Caco-2 (cell line): ENCODE results near the gene FGFRL1. TPM values are rescaled to one million over a fixed set of nuclear protein-coding genes. Genes with fewer than 3 reads are reported as not detected.
"Not testable (repeated sequence)": the region's sequence is repeated elsewhere in the genome, so short reads cannot be mapped to it uniquely, and the experiment has no call there.

ENCODE experiments used
- BruUV-seq: library from RNA; stranded (reverse); fragments of 400-500 nt; replicated peaks from 2 replicates; lab custom pipeline; 2021; lab: Mats Ljungman, UMichigan
- CTCF ChIA-PET: fragments of 300-600 bp; sonication (Branson Sonifier 250); formaldehyde crosslinking; loops from one replicate; lab custom pipeline; 2022; ENCODE audit warnings: antibody characterized with exemption; lab: Charles Lee
- POLR2A ChIA-PET: fragments of 300-600 bp; sonication (Branson Sonifier 250); formaldehyde crosslinking; loops from one replicate; lab custom pipeline; 2022; ENCODE audit warnings: antibody characterized with exemption; lab: Charles Lee
- DNase-seq, 2 experiments: peaks; one replicate each; pipeline versions ENCODE4 v3.0.0 to v3.0.0-alpha.2; 2020 to 2022
- H3K27me3 ChIP-seq: replicated peaks from 2 replicates; pipeline ENCODE4 v1.6.0; 2011; ENCODE audit warnings: low read length; ENCODE audit not compliant: control insufficient read depth, insufficient read depth
- H3K36me3 ChIP-seq: 2 replicates; pipeline ENCODE4 v1.5.1; 2011; ENCODE audit warnings: low read length; ENCODE audit not compliant: control insufficient read depth, insufficient read depth
- H3K4me1 ChIP-seq: fragments of 250-450 bp; sonication (Bioruptor Pico); 2 replicates; pipeline ENCODE4 v1.5.1; 2020; ENCODE audit warnings: mild to moderate bottlenecking
- H3K4me3 ChIP-seq: 2 replicates; pipeline ENCODE4 v1.5.1; 2011; ENCODE audit warnings: low read depth, mild to moderate bottlenecking, control low read depth, low read length
- H3K9me3 ChIP-seq: fragments of 250-450 bp; sonication (Bioruptor Pico); 2 replicates; pipeline ENCODE4 v1.5.1; 2020; ENCODE audit warnings: mild to moderate bottlenecking, moderate library complexity
- H3K27ac Mint-ChIP-seq: one replicate; pipeline ENCODE4 v1.8.0; 2022; ENCODE audit warnings: mixed read lengths; ENCODE audit not compliant: unreplicated experiment
- H3K27me3 Mint-ChIP-seq: one replicate; pipeline ENCODE4 v1.8.0; 2022; ENCODE audit warnings: mixed read lengths; ENCODE audit not compliant: insufficient read depth, unreplicated experiment
- H3K36me3 Mint-ChIP-seq: one replicate; pipeline ENCODE4 v1.8.0; 2022; ENCODE audit warnings: mild to moderate bottlenecking, mixed read lengths; ENCODE audit not compliant: insufficient read depth, unreplicated experiment
- H3K4me1 Mint-ChIP-seq: one replicate; pipeline ENCODE4 v1.8.0; 2022; ENCODE audit warnings: low read depth, mixed read lengths; ENCODE audit not compliant: unreplicated experiment
- H3K4me3 Mint-ChIP-seq: one replicate; pipeline ENCODE4 v1.8.0; 2022; ENCODE audit warnings: mild to moderate bottlenecking, moderate library complexity, mixed read lengths; ENCODE audit not compliant: unreplicated experiment
- H3K9me3 Mint-ChIP-seq: one replicate; pipeline ENCODE4 v1.8.0; 2022; ENCODE audit warnings: mixed read lengths; ENCODE audit not compliant: unreplicated experiment
- CTCF ChIP-seq, 2 experiments: fragments of 200-600 bp in 1 of 2; IDR thresholded peaks; 1 replicate in 1 of 2; 2 replicates in 1 of 2; pipeline versions ENCODE4 v1.5.1 to v1.8.0; 2011 to 2022; ENCODE audit warnings: antibody characterized with exemption in 1 of 2, control low read depth in 1 of 2, inconsistent platforms in 1 of 2, low read depth in 1 of 2, low read length in 1 of 2, mild to moderate bottlenecking in 1 of 2, moderate library complexity in 1 of 2; ENCODE audit not compliant: insufficient read depth in 1 of 2, severe bottlenecking in 1 of 2, unreplicated experiment in 1 of 2
- intact Hi-C: fragments of 100-400 bp; cut with micrococcal nuclease; formaldehyde crosslinking; loops from one replicate; pipeline ENCODE4 v1.10.0; 2022; ENCODE audit not compliant: unreplicated experiment
- total RNA-seq: library from RNA; stranded (reverse); gene quantifications from 2 replicates; pipeline ENCODE4 v1.2.3, GENCODE V29; 2022

The FGFRL1 gene
- total RNA-seq, 1 experiment from 2014 or later = 26.0 TPM

GRCh38 chr4:972651-973424 is 38.6 kb upstream of the FGFRL1 start:
- Mint-ChIP-seq H3K27me3 (no peaks in the 10 kb centered on the region), H3K4me3 (peak overlapping the region; percentile 64), H3K9me3 (no peaks in the 10 kb centered on the region), H3K4me1 (no peaks in the 10 kb centered on the region), H3K27ac (no peak overlapping the region), H3K36me3 (peaks cover 11% of the 10 kb centered on the region)
- H3K27me3 ChIP-seq = no peaks in the 10 kb centered on the region
- intact Hi-C loops = loop anchor here (2.0 to 5.0 kb wide), 2 partner anchors 14 to 41 kb away; partner anchors contain the start of genes GAK, IDUA and TMEM175
- H3K9me3 ChIP-seq = no peaks in the 10 kb centered on the region; the same call in 1 of the 2 replicates
- H3K36me3 ChIP-seq = no peaks in the 10 kb centered on the region
- no TSS peak for BruUV-seq
- no peak for TF ChIP-seq CTCF (IDR thresholded peaks at IDR 0.05; ENCODE audit: insufficient read depth in 1 of 2, low read depth in 1 of 2, low read length in 1 of 2, severe bottlenecking in 1 of 2, unreplicated experiment in 1 of 2)
- DNase-seq = no peak
- peaks cover 6% of the 10 kb centered on the region; the same call in 1 of the 2 replicates for H3K4me1 ChIP-seq
- CTCF ChIA-PET = no interaction called here
- POLR2A ChIA-PET = interaction anchor here (0.6 kb wide), 1 partner anchor 14 kb away, joined by 3 read pairs; the partner anchor contains the start of gene IDUA
- H3K4me3 ChIP-seq = peak overlapping the region; percentile 70

GRCh38 chr4:973431-974397 is 37.7 kb upstream of the FGFRL1 start, which contains the start of gene DGKQ:
Gene DGKQ (minus strand): TSS chr4:973569. CDS start chr4:973482, 87 bp downstream.
- no peaks in the 10 kb centered on the region for H3K27me3 ChIP-seq
- H3K36me3 ChIP-seq = no peaks in the 10 kb centered on the region
- Mint-ChIP-seq H3K4me3 (peak within 1 kb of the TSS; percentile 64), H3K9me3 (no peaks in the 10 kb centered on the region), H3K27me3 (no peaks in the 10 kb centered on the region), H3K27ac (no peak within 1 kb of the TSS), H3K4me1 (no peaks in the 10 kb centered on the region), H3K36me3 (peaks cover 11% of the 10 kb centered on the region)
- POLR2A ChIA-PET = no interaction called here
- intact Hi-C loops = loop anchor here (2.0 to 5.0 kb wide), 2 partner anchors 13 to 41 kb away; partner anchors contain the start of genes GAK, IDUA and TMEM175
- CTCF ChIA-PET = no interaction called here
- no TSS peak for BruUV-seq
- DNase-seq = peak; percentile 74 to 84
- H3K4me1 ChIP-seq = peaks cover 6% of the 10 kb centered on the region; the same call in 1 of the 2 replicates
- TF ChIP-seq CTCF (IDR thresholded peaks at IDR 0.05; ENCODE audit: insufficient read depth in 1 of 2, low read depth in 1 of 2, low read length in 1 of 2, severe bottlenecking in 1 of 2, unreplicated experiment in 1 of 2) = no peak
- H3K4me3 ChIP-seq = peak within 1 kb of the TSS; percentile 70
- H3K9me3 ChIP-seq = no peaks in the 10 kb centered on the region; the same call in 1 of the 2 replicates

GRCh38 chr4:974668-975067 is 36.8 kb upstream of the FGFRL1 start:
- POLR2A ChIA-PET = no interaction called here
- Histone ChIP-seq H3K36me3 (no peaks in the 10 kb centered on the region), H3K4me3 (no peak overlapping the region), H3K4me1 (peaks cover 6% of the 10 kb centered on the region; the same call in 1 of the 2 replicates), H3K27me3 (no peaks in the 10 kb centered on the region), H3K9me3 (no peaks in the 10 kb centered on the region; the same call in 1 of the 2 replicates)
- Mint-ChIP-seq H3K4me1 (no peaks in the 10 kb centered on the region), H3K27ac (no peak overlapping the region), H3K36me3 (peaks cover 11% of the 10 kb centered on the region), H3K27me3 (no peaks in the 10 kb centered on the region), H3K4me3 (no peak overlapping the region), H3K9me3 (no peaks in the 10 kb centered on the region)
- DNase-seq = no peak
- BruUV-seq = no TSS peak
- TF ChIP-seq CTCF (IDR thresholded peaks at IDR 0.05; ENCODE audit: insufficient read depth in 1 of 2, low read depth in 1 of 2, low read length in 1 of 2, severe bottlenecking in 1 of 2, unreplicated experiment in 1 of 2) = no peak
- CTCF ChIA-PET = no interaction called here
- intact Hi-C loops = loop anchor here (5.0 kb wide), 1 partner anchor 42 kb away; the partner anchor contains the start of genes GAK and TMEM175

- H3K4me3 Mint-ChIP-seq, POLR2A ChIA-PET, BruUV-seq, H3K9me3 Mint-ChIP-seq, H3K4me1 Mint-ChIP-seq, H3K9me3 ChIP-seq, H3K36me3 ChIP-seq, H3K4me3 ChIP-seq, DNase-seq, H3K4me1 ChIP-seq, CTCF ChIA-PET, H3K27ac Mint-ChIP-seq, H3K36me3 Mint-ChIP-seq, intact Hi-C loops, H3K27me3 ChIP-seq, H3K27me3 Mint-ChIP-seq: not testable (repeated sequence)
These were observed 35.4 kb upstream of the FGFRL1 start for GRCh38 chr4:976016-976415.
